ENCODE measurements around the gene GDPD5. TPM values are rescaled to one million over a fixed set of nuclear protein-coding genes. Genes with fewer than 3 reads are reported as not detected.

The GDPD5 gene
- total RNA-seq, 1 experiment from 2014 or later: 12.2 TPM

GRCh38 chr11:75441804-75442132 lies 84.0 kb downstream of the GDPD5 start (continued):
- no peak for TF ChIP-seq PRDM15 (CRISPR knock-in tag; IDR thresholded peaks at IDR 0.05)
- no peak for TF ChIP-seq ETV6 (CRISPR knock-in tag; IDR thresholded peaks at IDR 0.05)
- no peak for TF ChIP-seq USF2 (CRISPR knock-in tag; IDR thresholded peaks at IDR 0.05)

- CTCF ChIA-PET: interaction anchor here (0.6 to 4.9 kb wide), 6 partner anchors 10 to 329 kb away, joined by 4 to 31 read pairs (median 8); no protein-coding TSS in a partner anchor
These were observed 84.6 kb downstream of the GDPD5 start for GRCh38 chr11:75440960-75441803.

GRCh38 chr11:75439495-75440120 lies 86.1 kb downstream of the GDPD5 start:
- Mint-ChIP-seq H3K27me3 (ENCODE audit: low read depth) (peaks cover 5% of the 10 kb centered on the region; the same call in 1 of the 2 replicates), H3K36me3 (no peaks in the 10 kb centered on the region), H3K27ac (no peak overlapping the region), H3K4me1 (peaks cover 16% of the 10 kb centered on the region), H3K4me3 (no peak overlapping the region), H3K9me3 (no peaks in the 10 kb centered on the region)
- DNase-seq (ENCODE audit: low spot score): no peak
- ChIA-PET CTCF (interaction anchor here (1.0 to 4.9 kb wide), 6 partner anchors 12 to 92 kb away, joined by 3 to 31 read pairs (median 6); no protein-coding TSS in a partner anchor), POLR2A (no interaction called here)
- TF ChIP-seq EMX1 (CRISPR knock-in tag; IDR thresholded peaks at IDR 0.05) (no peak), ATF6 (CRISPR knock-in tag; IDR thresholded peaks at IDR 0.05) (no peak), E2F5 (CRISPR knock-in tag; IDR thresholded peaks at IDR 0.05) (0 out of 2 replicates have a peak, but pooled peaks have one; percentile 26)
- ATAC-seq: no peak

More at GRCh38 chr11:75440960-75441803, 84.6 kb downstream of the GDPD5 start:
- H3K4me1 Mint-ChIP-seq: peaks cover 16% of the 10 kb centered on the region
- H3K27me3 Mint-ChIP-seq (ENCODE audit: low read depth): peaks cover 5% of the 10 kb centered on the region
- POLR2A ChIA-PET: interaction anchor here (0.8 kb wide), 1 partner anchor 142 kb away, joined by 3 read pairs; no protein-coding TSS in a partner anchor
- no peaks in the 10 kb centered on the region for H3K36me3 Mint-ChIP-seq
- TF ChIP-seq E2F4 (CRISPR knock-in tag; IDR thresholded peaks at IDR 0.05; ENCODE audit: borderline replicate concordance, low read depth): no peak
- H3K9me3 Mint-ChIP-seq: no peaks in the 10 kb centered on the region
- ATAC-seq (no peak), DNase-seq (ENCODE audit: low spot score) (no peak)
- no peak overlapping the region for H3K4me3 Mint-ChIP-seq
- no peak overlapping the region for H3K27ac Mint-ChIP-seq

- POLR2A ChIA-PET: no interaction called here
- CTCF ChIA-PET: interaction anchor here (1.0 to 4.9 kb wide), 6 partner anchors 12 to 93 kb away, joined by 3 to 31 read pairs (median 7); no protein-coding TSS in a partner anchor
- Mint-ChIP-seq H3K27me3 (ENCODE audit: low read depth) (peaks cover 5% of the 10 kb centered on the region), H3K4me1 (peaks cover 16% of the 10 kb centered on the region), H3K4me3 (no peak overlapping the region), H3K27ac (no peak overlapping the region), H3K9me3 (no peaks in the 10 kb centered on the region), H3K36me3 (no peaks in the 10 kb centered on the region)
- 0 out of 2 replicates have a peak, but pooled peaks have one; percentile 14 for ATAC-seq
- DNase-seq (ENCODE audit: low spot score): no peak
- TF ChIP-seq ZSCAN18 (CRISPR knock-in tag; IDR thresholded peaks at IDR 0.05): no peak
- TF ChIP-seq NR3C1 (CRISPR knock-in tag; conservative IDR thresholded peaks at IDR 0.05; ENCODE audit: low read depth): no peak
- no peak for TF ChIP-seq PRDM15 (CRISPR knock-in tag; IDR thresholded peaks at IDR 0.05)
- TF ChIP-seq TEAD4 (CRISPR knock-in tag; IDR thresholded peaks at IDR 0.05): no peak
- no peak for TF ChIP-seq ZNF317 (CRISPR knock-in tag; IDR thresholded peaks at IDR 0.05; ENCODE audit: borderline replicate concordance, low read depth)
These were observed 86.7 kb downstream of the GDPD5 start for GRCh38 chr11:75439026-75439425.
